NCI-H128 (cell line): ENCODE measurements around the gene MFSD6L.
"Not testable (repeated sequence)": the region's sequence is repeated elsewhere in the genome, so short reads cannot be mapped to it uniquely, and the experiment has no call there.

Experiments
- DNase-seq: peaks from one replicate; lab custom pipeline; 2025; ENCODE audit not compliant: unreplicated experiment; lab: John Stamatoyannopoulos, UW

The MFSD6L gene

GRCh38 chr17:8826808-8827435 lies 27.8 kb upstream of the MFSD6L start:
- DNase-seq: no peak

- DNase-seq: no peak
Measured at GRCh38 chr17:8825802-8826201, 26.6 kb upstream of the MFSD6L start.

- DNase-seq: no peak
Measured at GRCh38 chr17:8823279-8823678, 24.1 kb upstream of the MFSD6L start.

GRCh38 chr17:8822401-8823035 lies 23.4 kb upstream of the MFSD6L start:
- no peak for DNase-seq

- no peak for DNase-seq
Measured at GRCh38 chr17:8821446-8822105, 22.4 kb upstream of the MFSD6L start.

GRCh38 chr17:8820311-8821010 lies 21.3 kb upstream of the MFSD6L start:
- no peak for DNase-seq

- DNase-seq: no peak
Measured at GRCh38 chr17:8818654-8819330, 19.6 kb upstream of the MFSD6L start.

- no peak for DNase-seq
Measured at GRCh38 chr17:8818047-8818446, 18.9 kb upstream of the MFSD6L start.

GRCh38 chr17:8806926-8807550 lies 7.9 kb upstream of the MFSD6L start:
- no peak for DNase-seq

- no peak for DNase-seq
Measured at GRCh38 chr17:8806253-8806925, 7.2 kb upstream of the MFSD6L start.

GRCh38 chr17:8805396-8805795 lies 6.2 kb upstream of the MFSD6L start:
- DNase-seq: not testable (repeated sequence)

- DNase-seq: no peak
Measured at GRCh38 chr17:8803531-8804420, 4.6 kb upstream of the MFSD6L start.

- DNase-seq: no peak
Measured at GRCh38 chr17:8801135-8801840, 2.1 kb upstream of the MFSD6L start.

- no peak for DNase-seq
Measured at GRCh38 chr17:8800656-8801055, 1.5 kb upstream of the MFSD6L start.

GRCh38 chr17:8799570-8800212 lies 526 bp upstream of the MFSD6L start:
- no peak for DNase-seq

GRCh38 chr17:8798176-8798845 lies 854 bp downstream of the MFSD6L start:
- DNase-seq: no peak

- DNase-seq: no peak
Measured at GRCh38 chr17:8797621-8798175, 1.5 kb downstream of the MFSD6L start.
